Measurements from ENCODE around the gene ZYG11B. TPM values are rescaled to one million over a fixed set of nuclear protein-coding genes. Genes with fewer than 3 reads are reported as not detected.
"Not testable (repeated sequence)": the region's sequence is repeated elsewhere in the genome, so short reads cannot be mapped to it uniquely, and the experiment has no call there.

Gene ZYG11B
- total RNA-seq, 1 experiment from 2014 or later = 16.2 TPM

GRCh38 chr1:52814465-52814864, 88.2 kb downstream of the ZYG11B start:
- ChIA-PET CTCF (interaction anchor here (0.9 kb wide), 1 partner anchor 108 kb away, joined by 3 read pairs; no protein-coding TSS in a partner anchor), POLR2A (no interaction called here)
- Mint-ChIP-seq H3K27me3 (ENCODE audit: insufficient read depth, unreplicated experiment) (no peaks in the 10 kb centered on the region), H3K4me1 (ENCODE audit: insufficient read depth, unreplicated experiment) (peaks cover 7% of the 10 kb centered on the region), H3K4me3 (ENCODE audit: unreplicated experiment) (no peak overlapping the region), H3K27ac (ENCODE audit: low read depth, unreplicated experiment) (peak overlapping the region; percentile 44), H3K36me3 (ENCODE audit: insufficient read depth, unreplicated experiment) (peaks cover 44% of the 10 kb centered on the region), H3K9me3 (ENCODE audit: unreplicated experiment) (no peaks in the 10 kb centered on the region)
- no TSS peak for BruUV-seq (replicated peaks)
- intact Hi-C loops (cut with micrococcal nuclease) = no loop called here
- no peak for TF ChIP-seq CTCF (IDR thresholded peaks at IDR 0.05; ENCODE audit: unreplicated experiment)
- peak; percentile 56 for DNase-seq (ENCODE audit: unreplicated experiment)

DNA sequence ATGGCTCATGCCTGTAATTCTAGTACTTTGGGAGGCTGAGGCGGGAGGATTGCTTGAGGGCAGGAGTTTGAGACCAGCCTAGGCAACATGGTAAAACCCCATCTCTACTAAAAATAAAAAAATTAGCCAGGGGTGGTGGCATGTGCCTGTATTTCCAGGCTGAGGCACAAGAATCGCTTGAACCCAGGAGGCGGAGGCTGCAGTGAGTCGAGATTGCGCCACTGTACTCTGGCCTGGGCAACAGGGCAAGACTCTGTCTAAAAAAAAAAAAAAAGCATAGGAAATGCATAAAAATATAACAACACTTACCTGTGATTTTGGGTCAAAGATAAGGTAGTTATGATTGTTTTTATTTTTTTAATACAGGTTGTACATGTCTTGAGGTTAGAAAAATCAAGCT, 94.6 kb downstream of the ZYG11B start:
- H3K9me3 Mint-ChIP-seq (ENCODE audit: unreplicated experiment); H3K27me3 Mint-ChIP-seq (ENCODE audit: insufficient read depth, unreplicated experiment); BruUV-seq (replicated peaks); DNase-seq (ENCODE audit: unreplicated experiment); H3K4me1 Mint-ChIP-seq (ENCODE audit: insufficient read depth, unreplicated experiment); H3K4me3 Mint-ChIP-seq (ENCODE audit: unreplicated experiment); intact Hi-C loops (cut with micrococcal nuclease); H3K27ac Mint-ChIP-seq (ENCODE audit: low read depth, unreplicated experiment); POLR2A ChIA-PET: not testable (repeated sequence)
- peaks cover 46% of the 10 kb centered on the region for H3K36me3 Mint-ChIP-seq (ENCODE audit: insufficient read depth, unreplicated experiment)
- CTCF ChIA-PET = interaction anchor here (0.6 kb wide), 1 partner anchor 900 kb away, joined by 4 read pairs; no protein-coding TSS in a partner anchor

GRCh38 chr1:52825868-52826267, 99.6 kb downstream of the ZYG11B start:
- DNase-seq (ENCODE audit: unreplicated experiment) = peak; percentile 31
- Mint-ChIP-seq H3K4me1 (ENCODE audit: insufficient read depth, unreplicated experiment) (no peaks in the 10 kb centered on the region), H3K4me3 (ENCODE audit: unreplicated experiment) (no peak overlapping the region), H3K27me3 (ENCODE audit: insufficient read depth, unreplicated experiment) (no peaks in the 10 kb centered on the region), H3K27ac (ENCODE audit: low read depth, unreplicated experiment) (no peak overlapping the region), H3K9me3 (ENCODE audit: unreplicated experiment) (no peaks in the 10 kb centered on the region), H3K36me3 (ENCODE audit: insufficient read depth, unreplicated experiment) (peaks cover 28% of the 10 kb centered on the region)
- POLR2A ChIA-PET = interaction anchor here (0.6 to 1.7 kb wide), 4 partner anchors 11 to 124 kb away, joined by 3 read pairs; no protein-coding TSS in a partner anchor
- TF ChIP-seq CTCF (IDR thresholded peaks at IDR 0.05; ENCODE audit: unreplicated experiment) = peak; percentile 12
- no TSS peak for BruUV-seq (replicated peaks)
- CTCF ChIA-PET = interaction anchor here (0.6 to 2.3 kb wide), 8 partner anchors 46 to 156 kb away, joined by 3 to 6 read pairs (median 4); partner anchors contain the start of gene ECHDC2
- intact Hi-C loops (cut with micrococcal nuclease) = loop anchor here (1.0 kb wide), 1 partner anchor 125 kb away; no protein-coding TSS in a partner anchor

- no peaks in the 10 kb centered on the region for H3K4me1 Mint-ChIP-seq (ENCODE audit: insufficient read depth, unreplicated experiment)
These were observed 108.5 kb downstream of the ZYG11B start for GRCh38 chr1:52834798-52835197.

More at GRCh38 chr1:52834798-52835197, 108.5 kb downstream of the ZYG11B start:
- TF ChIP-seq CTCF (IDR thresholded peaks at IDR 0.05; ENCODE audit: unreplicated experiment) = no peak
- CTCF ChIA-PET = no interaction called here
- H3K4me3 Mint-ChIP-seq (ENCODE audit: unreplicated experiment) = no peak overlapping the region
- intact Hi-C loops (cut with micrococcal nuclease) = no loop called here
- H3K36me3 Mint-ChIP-seq (ENCODE audit: insufficient read depth, unreplicated experiment) = no peaks in the 10 kb centered on the region
- no peaks in the 10 kb centered on the region for H3K9me3 Mint-ChIP-seq (ENCODE audit: unreplicated experiment)
- BruUV-seq (replicated peaks) = no TSS peak
- DNase-seq (ENCODE audit: unreplicated experiment) = peak; percentile 14
- H3K27me3 Mint-ChIP-seq (ENCODE audit: insufficient read depth, unreplicated experiment) = no peaks in the 10 kb centered on the region
- POLR2A ChIA-PET = no interaction called here
- H3K27ac Mint-ChIP-seq (ENCODE audit: low read depth, unreplicated experiment) = no peak overlapping the region
